IPS DF 4.7 (cell line): ENCODE data around the gene GOLM1.

ENCODE experiments used
- DNase-seq: peaks from one replicate; pipeline ENCODE4 v3.0.0-alpha.2; 2013; ENCODE audit warnings: low spot score; ENCODE audit errors: extremely low read depth

The GOLM1 gene

GRCh38 chr9:86046071-86046636 is 53.2 kb downstream of the GOLM1 start:
- no peak for DNase-seq

GRCh38 chr9:86045654-86046053 is 53.7 kb downstream of the GOLM1 start:
- no peak for DNase-seq

- no peak for DNase-seq
These were observed 55.4 kb downstream of the GOLM1 start for GRCh38 chr9:86043999-86044398.

- DNase-seq = no peak
These were observed 55.8 kb downstream of the GOLM1 start for GRCh38 chr9:86043586-86043985.

- DNase-seq = no peak
These were observed 57.0 kb downstream of the GOLM1 start for GRCh38 chr9:86042199-86042978.

GRCh38 chr9:86041311-86041741 is 58.0 kb downstream of the GOLM1 start:
- no peak for DNase-seq

GRCh38 chr9:86040861-86041155 is 58.5 kb downstream of the GOLM1 start:
- no peak for DNase-seq

GRCh38 chr9:86039991-86040860 is 59.1 kb downstream of the GOLM1 start:
- DNase-seq = no peak

GRCh38 chr9:86036555-86036954 is 62.8 kb downstream of the GOLM1 start:
- no peak for DNase-seq

GRCh38 chr9:86035827-86036440 is 63.4 kb downstream of the GOLM1 start:
- no peak for DNase-seq

- DNase-seq = no peak
These were observed 64.3 kb downstream of the GOLM1 start for GRCh38 chr9:86034863-86035734.

- DNase-seq = no peak
These were observed 71.6 kb downstream of the GOLM1 start for GRCh38 chr9:86027767-86028166.

- no peak for DNase-seq
These were observed 76.6 kb downstream of the GOLM1 start for GRCh38 chr9:86022687-86023266.

GRCh38 chr9:86021166-86021565 is 78.2 kb downstream of the GOLM1 start:
- DNase-seq = no peak

- no peak for DNase-seq
These were observed 78.6 kb downstream of the GOLM1 start for GRCh38 chr9:86020731-86021130.

- DNase-seq = no peak
These were observed 90.2 kb downstream of the GOLM1 start for GRCh38 chr9:86009133-86009532.

- no peak for DNase-seq
These were observed 94.0 kb downstream of the GOLM1 start for GRCh38 chr9:86005253-86005775.

GRCh38 chr9:85995599-85995998 is 103.8 kb downstream of the GOLM1 start:
- DNase-seq = no peak

GRCh38 chr9:85995097-85995496 is 104.3 kb downstream of the GOLM1 start:
- no peak for DNase-seq

GRCh38 chr9:85994191-85994590 is 105.2 kb downstream of the GOLM1 start:
- no peak for DNase-seq
